PC-9 (cell line): ENCODE measurements around the gene MRPL40.

Experiments used
- CTCF ChIP-seq: fragments of 200-600 bp; sonication (generic); conservative IDR thresholded peaks from 2 replicates; pipeline ENCODE4 v1.6.1; 2017; ENCODE audit warnings: mixed run types, antibody characterized with exemption, mild to moderate bottlenecking, moderate library complexity
- EZH2 ChIP-seq: fragments of 200-600 bp; sonication (generic); IDR thresholded peaks from 2 replicates; pipeline ENCODE4 v1.8.0; 2017; ENCODE audit warnings: antibody characterized with exemption, low read depth

DNA sequence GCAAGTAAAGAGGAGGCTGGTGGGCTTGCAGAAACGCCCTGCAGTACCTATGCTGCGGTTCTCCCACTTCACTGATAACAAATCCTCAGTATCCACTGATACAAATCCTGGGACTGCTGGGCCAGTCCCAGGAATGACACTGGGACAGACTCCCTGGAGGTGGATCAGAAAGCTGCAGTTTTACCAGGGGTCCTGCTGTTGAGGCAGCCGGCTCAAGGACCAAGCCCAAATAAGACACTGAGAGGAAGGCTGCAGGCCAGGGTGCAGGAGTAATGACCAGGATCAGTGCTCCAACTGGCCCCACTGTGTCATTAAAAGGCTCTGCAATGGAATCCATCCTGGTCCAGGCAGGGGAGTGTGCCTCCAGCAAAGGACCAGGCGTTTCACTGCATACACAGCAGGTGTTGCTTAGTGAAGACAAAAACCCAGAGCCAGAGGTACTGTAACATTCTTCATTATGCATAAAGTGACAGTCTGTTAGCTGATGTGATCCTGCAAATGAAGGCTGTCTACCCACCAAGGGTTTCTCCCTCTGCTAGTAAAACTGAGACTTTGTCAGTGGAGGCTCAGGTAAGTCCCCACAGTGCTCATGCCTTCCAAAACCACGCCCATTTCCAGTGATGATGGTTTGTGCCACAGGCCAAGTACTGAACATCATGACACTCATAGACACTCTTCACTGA lies 16.5 kb downstream of the MRPL40 start:
- TF ChIP-seq CTCF = no peak
- TF ChIP-seq EZH2 = no peak
